Measurements from ENCODE around the gene SLC2A14.
"Not testable (repeated sequence)": the region's sequence is repeated elsewhere in the genome, so short reads cannot be mapped to it uniquely, and the experiment has no call there.

The SLC2A14 gene

DNA sequence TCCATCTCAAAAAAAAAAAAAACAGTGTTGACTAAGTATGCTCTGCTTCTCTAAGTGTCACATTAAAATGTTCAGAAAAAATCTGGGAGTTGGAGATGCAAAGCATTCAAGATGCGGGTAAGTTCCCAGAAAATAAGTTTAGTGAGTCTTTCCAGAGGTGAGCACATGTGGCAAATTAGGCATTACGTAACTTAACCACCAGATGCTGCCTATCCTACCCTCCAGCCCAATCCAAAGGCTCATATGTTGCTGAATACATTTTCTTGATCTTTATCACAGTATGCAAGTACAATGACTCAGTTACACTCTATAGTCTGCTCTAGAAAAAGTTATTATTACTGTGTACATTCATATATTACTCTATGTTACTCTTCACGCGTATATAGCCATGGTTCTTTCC lies 3.6 kb downstream of the SLC2A14 start:
- DNase-seq (ENCODE audit: low read depth in 3 of 3) = no peak

- DNase-seq (ENCODE audit: low read depth in 3 of 3) = no peak
Measured at GRCh38 chr12:7868391-7868790, 4.3 kb downstream of the SLC2A14 start.

DNA sequence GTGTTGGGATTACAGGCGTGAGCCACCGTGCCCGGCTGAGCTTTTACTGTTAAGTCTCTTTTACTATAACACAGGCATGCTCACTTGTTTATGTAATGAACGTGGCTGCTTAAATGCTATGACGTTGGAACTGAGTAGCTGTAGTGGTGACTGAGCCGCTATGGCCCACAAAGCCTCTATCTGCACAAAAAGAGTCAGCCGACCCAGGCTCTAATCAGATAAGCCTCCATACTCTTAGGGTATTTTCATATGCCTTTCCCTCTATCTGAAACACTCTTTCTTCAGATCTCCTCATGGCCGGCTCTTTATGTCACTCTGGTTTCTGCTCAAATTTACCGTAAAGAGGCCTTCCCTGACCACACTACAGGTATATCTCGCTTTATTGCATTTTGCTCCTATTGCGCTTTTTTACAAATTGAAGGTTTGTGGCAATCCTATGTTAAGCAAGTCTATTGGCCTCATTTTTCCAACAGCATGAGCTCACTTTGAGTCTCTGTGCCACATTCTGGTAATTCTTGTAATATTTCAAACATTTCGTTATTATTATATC lies 8.0 kb downstream of the SLC2A14 start:
- DNase-seq (ENCODE audit: low read depth in 3 of 3) = no peak

GRCh38 chr12:7862814-7863348 lies 9.8 kb downstream of the SLC2A14 start:
- DNase-seq (ENCODE audit: low read depth in 3 of 3) = peak in 1 of 3 experiments; percentile 22

GRCh38 chr12:7862301-7862700 lies 10.4 kb downstream of the SLC2A14 start:
- DNase-seq (ENCODE audit: low read depth in 3 of 3) = not testable (repeated sequence)

GRCh38 chr12:7859552-7859951 lies 13.2 kb downstream of the SLC2A14 start:
- no peak for DNase-seq (ENCODE audit: low read depth in 3 of 3)

- DNase-seq (ENCODE audit: low read depth in 3 of 3) = no peak
Measured at GRCh38 chr12:7857971-7858370, 14.7 kb downstream of the SLC2A14 start.

DNA sequence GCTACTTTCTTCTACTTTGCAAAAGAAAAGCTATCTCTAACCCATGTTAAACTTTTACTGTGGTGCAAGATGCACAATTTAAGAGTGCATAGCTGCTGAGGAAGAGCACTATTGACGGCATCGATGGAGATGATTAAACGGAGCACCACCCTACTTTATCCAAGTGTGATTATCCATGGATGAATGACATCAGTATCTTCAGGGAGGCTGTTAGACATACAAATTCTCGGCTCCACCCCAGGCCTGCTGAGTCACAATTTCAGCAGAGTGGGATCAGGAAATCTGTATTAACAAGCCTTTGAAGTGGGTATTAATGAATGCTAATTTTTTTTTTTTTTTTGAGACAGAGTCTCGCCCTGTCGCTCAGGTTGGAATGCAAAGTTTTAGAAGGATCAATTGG lies 16.2 kb downstream of the SLC2A14 start:
- DNase-seq (ENCODE audit: low read depth in 3 of 3) = no peak

DNA sequence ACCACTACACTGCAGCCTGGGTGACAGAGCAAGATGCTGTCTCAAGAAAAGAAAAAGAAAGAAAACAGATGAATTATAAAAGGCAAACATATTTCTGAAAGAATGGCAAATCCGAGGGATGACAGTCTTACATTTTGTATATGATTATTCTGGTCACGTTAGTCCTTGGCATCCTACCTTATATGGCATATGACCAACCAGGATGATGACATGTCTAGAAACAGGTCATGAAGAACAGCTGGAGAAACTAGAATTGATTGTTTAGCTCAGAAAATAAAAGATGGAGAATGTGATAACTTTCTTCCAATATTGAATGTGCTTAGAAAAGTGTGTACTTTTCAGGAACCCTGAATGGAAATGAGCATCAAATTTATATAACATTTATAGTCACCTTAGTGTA lies 19.2 kb downstream of the SLC2A14 start:
- no peak for DNase-seq (ENCODE audit: low read depth in 3 of 3)

DNA sequence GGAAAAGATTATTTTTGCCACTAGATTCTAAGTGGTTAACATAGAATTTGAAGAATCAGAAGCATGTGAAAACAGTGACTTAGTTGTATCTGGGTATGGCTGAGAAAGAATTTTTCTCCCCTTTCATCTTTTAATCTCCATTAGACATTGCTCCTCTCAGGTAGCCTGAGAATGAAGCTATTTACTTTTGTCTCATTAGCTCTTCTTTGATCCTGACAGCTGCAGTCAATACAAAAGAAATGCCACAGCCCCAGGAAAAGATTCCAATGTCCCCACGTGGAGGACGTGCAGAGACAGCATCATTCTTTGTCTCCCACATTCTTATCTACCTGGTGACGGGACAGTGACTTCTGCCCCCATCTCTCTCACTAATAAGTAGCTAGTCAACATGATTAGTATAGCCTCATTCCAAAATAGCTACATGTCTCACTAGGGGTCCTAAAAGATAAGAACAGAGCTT lies 21.1 kb downstream of the SLC2A14 start:
- not testable (repeated sequence) for DNase-seq (ENCODE audit: low read depth in 3 of 3)

DNA sequence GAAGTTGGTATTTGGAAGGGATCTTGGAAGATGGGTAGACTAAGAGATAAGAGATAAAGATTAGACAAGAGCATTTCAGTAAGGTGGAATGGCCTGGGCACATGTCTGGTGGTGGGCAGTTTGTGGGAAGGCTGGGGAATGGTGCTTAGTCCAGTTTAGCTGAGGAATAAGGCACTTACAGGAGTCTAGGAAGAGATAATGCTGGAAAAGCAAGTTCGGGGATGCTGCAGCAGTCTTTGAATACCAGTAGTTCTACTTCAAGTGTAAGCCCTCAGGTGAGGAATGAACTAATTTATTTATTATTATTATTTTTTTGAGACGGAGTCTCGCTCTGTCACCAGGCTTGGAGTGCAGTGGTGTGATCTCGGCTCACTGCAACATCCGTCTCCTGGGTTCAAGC lies 22.6 kb downstream of the SLC2A14 start:
- not testable (repeated sequence) for DNase-seq (ENCODE audit: low read depth in 3 of 3)

- DNase-seq (ENCODE audit: low read depth in 3 of 3) = not testable (repeated sequence)
Measured at GRCh38 chr12:7848098-7848422, 24.7 kb downstream of the SLC2A14 start.

- DNase-seq (ENCODE audit: low read depth in 3 of 3) = not testable (repeated sequence)
Measured at GRCh38 chr12:7847226-7848097, 25.3 kb downstream of the SLC2A14 start.

DNA sequence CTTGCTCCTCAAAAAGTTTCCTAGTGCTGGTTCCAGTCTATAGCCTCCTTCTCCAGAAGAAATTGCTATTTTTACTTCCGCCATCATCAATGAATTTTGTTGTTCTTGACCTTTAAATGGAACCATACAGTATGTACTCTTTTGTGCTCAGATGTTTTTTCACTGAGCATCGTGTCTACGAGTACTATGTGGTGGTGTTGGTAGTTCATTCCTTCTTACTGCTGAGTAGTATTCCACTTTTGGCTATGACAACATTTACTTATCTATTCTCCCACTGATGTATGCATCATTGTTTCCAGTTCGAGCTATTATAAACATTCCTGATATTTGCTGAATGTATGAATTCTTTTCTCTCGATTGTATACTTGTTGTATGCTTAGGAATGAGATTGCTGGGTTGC lies 28.6 kb downstream of the SLC2A14 start:
- DNase-seq (ENCODE audit: low read depth in 3 of 3) = no peak

GRCh38 chr12:7843583-7843982 lies 29.1 kb downstream of the SLC2A14 start:
- DNase-seq (ENCODE audit: low read depth in 3 of 3) = not testable (repeated sequence)

DNA sequence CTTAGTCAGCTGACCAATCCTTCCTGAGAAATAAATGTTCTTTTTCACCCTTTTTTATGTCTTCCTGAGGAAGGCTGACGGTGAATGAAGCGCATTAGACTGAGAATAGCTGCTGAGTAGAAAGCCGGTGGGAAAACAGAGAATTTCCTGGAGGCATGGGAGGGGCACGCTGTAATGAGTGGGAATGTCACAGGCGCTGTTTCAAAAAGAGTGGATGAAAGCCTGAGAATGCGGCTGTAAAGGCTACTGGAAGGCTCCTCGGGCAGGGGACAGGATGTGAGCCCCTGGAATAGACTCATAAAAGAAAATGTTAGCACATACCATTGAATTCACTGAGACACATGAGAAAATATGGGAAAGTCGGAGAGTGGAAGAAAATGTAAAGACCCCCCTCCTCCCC lies 29.6 kb downstream of the SLC2A14 start:
- DNase-seq (ENCODE audit: low read depth in 3 of 3) = not testable (repeated sequence)

GRCh38 chr12:7842444-7842843 lies 30.3 kb downstream of the SLC2A14 start:
- not testable (repeated sequence) for DNase-seq (ENCODE audit: low read depth in 3 of 3)

- DNase-seq (ENCODE audit: low read depth in 3 of 3) = not testable (repeated sequence)
Measured at GRCh38 chr12:7839848-7840247, 32.9 kb downstream of the SLC2A14 start.

- not testable (repeated sequence) for DNase-seq (ENCODE audit: low read depth in 3 of 3)
Measured at GRCh38 chr12:7839226-7839625, 33.5 kb downstream of the SLC2A14 start.

GRCh38 chr12:7837366-7837765 lies 35.3 kb downstream of the SLC2A14 start:
- DNase-seq (ENCODE audit: low read depth in 3 of 3) = no peak

GRCh38 chr12:7835766-7836165 lies 36.9 kb downstream of the SLC2A14 start:
- DNase-seq (ENCODE audit: low read depth in 3 of 3) = no peak

DNA sequence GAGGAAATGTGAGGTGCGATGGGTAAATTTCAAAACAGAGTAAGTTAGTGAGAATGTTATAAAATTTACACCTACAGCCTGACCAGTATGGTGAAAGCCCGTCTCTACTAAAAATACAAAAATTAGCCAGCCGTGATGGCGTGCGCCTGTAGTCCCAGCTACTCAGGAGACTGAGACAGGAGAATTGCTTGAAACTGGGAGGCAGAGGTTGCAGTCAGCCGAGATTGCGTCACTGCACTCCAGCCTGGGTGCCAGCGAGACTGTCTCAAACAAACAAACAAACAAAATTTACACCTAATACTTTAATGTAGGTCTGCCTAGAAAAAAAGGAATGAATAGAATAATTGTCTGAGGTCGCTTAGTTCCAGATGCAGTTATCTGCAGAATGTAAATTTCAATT lies 37.6 kb downstream of the SLC2A14 start:
- no peak for DNase-seq (ENCODE audit: low read depth in 3 of 3)

DNA sequence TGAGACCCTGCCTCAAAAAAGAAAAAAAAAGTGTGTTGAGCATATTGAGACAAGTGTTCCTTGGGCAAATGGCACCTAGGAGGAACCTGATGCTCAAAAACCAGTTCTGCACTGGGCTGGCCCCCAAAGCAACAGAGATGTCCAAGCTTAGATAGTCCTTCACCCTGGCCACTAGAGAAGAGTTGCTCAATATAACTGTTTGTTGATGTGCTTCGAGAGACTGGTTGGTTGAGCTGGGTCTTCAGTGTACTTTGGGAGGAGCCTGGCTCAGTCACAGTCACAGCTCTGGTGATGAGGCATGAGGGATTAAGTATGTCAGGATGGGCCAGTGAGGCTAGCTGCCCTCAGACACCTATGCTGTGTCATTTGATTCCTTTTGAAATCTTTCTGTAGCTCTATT lies 38.0 kb downstream of the SLC2A14 start:
- DNase-seq (ENCODE audit: low read depth in 3 of 3) = no peak

All from stimulated activated CD4-positive, alpha-beta T cell treated with anti-CD3 and anti-CD28 coated beads, TNF-alpha, amount 100 ng/mL, for 24 hours (primary cell).